Kidney (tissue), 14 donors: ENCODE measurements around the gene UBE3C. TPM values are rescaled to one million over a fixed set of nuclear protein-coding genes. Genes with fewer than 3 reads are reported as not detected.

Experiments used
- DNase-seq, 5 donors: peaks; one replicate each; pipeline ENCODE4 v3.0.0-alpha.2; 2013 to 2020
- FAIRE-seq: peaks from 2 replicates; lab custom pipeline; 2012; peaks lifted over from hg19 to GRCh38; lab: Jason Lieb, UNC
- H3K27ac ChIP-seq, 2 donors: one replicate each; pipeline ENCODE4 v1.7.0; 2013; ENCODE audit warnings: low read depth in 2 of 2, low read length in 2 of 2, inconsistent platforms in 1 of 2
- H3K27me3 ChIP-seq: one replicate; pipeline ENCODE4 v1.7.1; 2013; ENCODE audit warnings: low read length, inconsistent platforms; ENCODE audit not compliant: control insufficient read depth, insufficient read depth
- H3K36me3 ChIP-seq, 3 donors: one replicate each; pipeline versions ENCODE4 v1.7.0 to v1.7.1; 2013; ENCODE audit warnings: low read length in 3 of 3, control low read depth in 1 of 3, inconsistent platforms in 1 of 3; ENCODE audit not compliant: insufficient read depth in 3 of 3, control insufficient read depth in 2 of 3
- H3K4me1 ChIP-seq, 3 donors: one replicate each; pipeline versions ENCODE4 v1.7.0 to v1.7.1; 2013; ENCODE audit warnings: low read length in 3 of 3, inconsistent platforms in 1 of 3, low read depth in 1 of 3; ENCODE audit not compliant: control insufficient read depth in 2 of 3, insufficient read depth in 2 of 3
- H3K4me3 ChIP-seq, 3 donors: one replicate each; pipeline versions ENCODE4 v1.7.0 to v1.8.1; 2013; ENCODE audit warnings: low read length in 3 of 3, control low read depth in 1 of 3, inconsistent platforms in 1 of 3
- H3K9ac ChIP-seq, 3 donors: one replicate each; pipeline versions ENCODE4 v1.7.0 to v1.7.1; 2013; ENCODE audit warnings: low read length in 3 of 3, control low read depth in 1 of 3, inconsistent platforms in 1 of 3
- H3K9me3 ChIP-seq, 3 donors: one replicate each; pipeline versions ENCODE4 v1.7.0 to v1.7.1; 2013; ENCODE audit warnings: low read length in 3 of 3, control low read depth in 1 of 3, inconsistent platforms in 1 of 3; ENCODE audit not compliant: control insufficient read depth in 2 of 3, insufficient read depth in 1 of 3
- intact Hi-C: fragments of 100-400 bp; cut with DNase I; formaldehyde crosslinking; loops from one replicate; pipeline ENCODE4 v1.11.1; 2022
- polyA plus RNA-seq: library from polyadenylated mRNA; stranded (reverse); fragments of 350-450 nt; fragmentation: Illumina TruSeq; extraction: RNeasy Lipid Tissue Mini Kit (QIAGEN cat#74804); gene quantifications from one replicate; pipeline ENCODE4 v1.2.3, GENCODE V29; 2014; ENCODE audit warnings: low read depth, low replicate concordance; ENCODE audit not compliant: insufficient read depth
- total RNA-seq: library from RNA; stranded (reverse); fragmentation: NEBNext Ultra II Directional; extraction: Animal tissue kit (Norgen Biotek cat#: 25700); gene quantifications from one replicate; pipeline ENCODE4 v1.2.1, GENCODE V29; 2021
- TF ChIP-seq, protein P1 (sequence below): IDR thresholded peaks from 3 replicates; pipeline ENCODE4 v1.5.1; 2012; ENCODE audit warnings: mild to moderate bottlenecking, moderate library complexity, borderline replicate concordance; ENCODE audit not compliant: insufficient read depth; ENCODE audit errors: extremely low read depth
- donor health status: control.
- donor health status: control.
- donor health status: control.
- donor health status: control.
- donor health status: control.
- donor health status: DM: yes; HTN: yes; CAD: no.
- donor health status: Normal renal cell carcinoma (clear cell type).

Gene UBE3C
- total and polyA plus RNA-seq, 2 donors from 2014 or later: 20.9 to 58.5 TPM

DNA sequence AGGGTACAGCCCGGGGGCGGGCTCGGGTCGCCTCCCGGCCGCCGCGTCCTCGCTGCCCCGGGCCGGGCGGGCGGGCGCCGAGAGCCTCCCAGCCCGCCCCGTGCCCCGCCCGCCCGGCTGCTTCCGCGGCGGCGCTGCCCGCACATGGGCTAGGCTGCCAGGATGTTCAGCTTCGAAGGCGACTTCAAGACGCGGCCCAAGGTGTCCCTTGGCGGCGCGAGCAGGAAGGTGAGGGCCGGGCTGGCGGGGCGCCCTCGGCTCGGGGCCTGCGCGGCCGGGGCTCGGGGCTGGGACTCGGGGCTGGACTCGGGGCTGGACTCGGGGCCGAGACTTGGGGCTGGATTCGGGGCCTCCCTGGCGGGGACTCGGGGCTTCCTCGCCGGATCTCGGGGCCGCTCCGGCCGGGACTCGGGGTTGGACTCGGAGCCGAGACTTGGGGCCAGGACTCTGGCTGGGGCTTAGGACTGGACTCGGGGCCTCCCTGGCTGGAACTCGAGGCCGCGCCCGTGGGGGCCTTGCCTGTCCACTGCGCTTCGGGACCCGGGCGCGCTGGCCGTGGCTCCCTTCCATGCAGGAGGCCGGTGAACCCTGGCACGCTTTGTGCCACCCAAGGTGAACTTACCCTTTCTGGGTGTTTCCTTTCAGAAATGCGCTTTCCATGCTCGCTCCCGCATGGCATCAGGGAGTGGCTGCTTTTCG lies 534 bp downstream of the UBE3C start:
- no peak for FAIRE-seq
- Histone ChIP-seq H3K27me3 (no peaks in the 10 kb centered on the region), H3K9me3 (no peaks in the 10 kb centered on the region), H3K4me1 (peaks cover 0 to 26% (median 15%) of the 10 kb centered on the region in 3 donors), H3K27ac (peak overlapping the region; percentile 82 to 87), H3K36me3 (peaks cover 2 to 19% (median 9%) of the 10 kb centered on the region in 3 donors), H3K9ac (peak overlapping the region; percentile 46 to 91 (median 88)), H3K4me3 (peak overlapping the region; percentile 73 to 90 (median 76))
- intact Hi-C loops: no loop called here
- TF ChIP-seq, protein P1, sequence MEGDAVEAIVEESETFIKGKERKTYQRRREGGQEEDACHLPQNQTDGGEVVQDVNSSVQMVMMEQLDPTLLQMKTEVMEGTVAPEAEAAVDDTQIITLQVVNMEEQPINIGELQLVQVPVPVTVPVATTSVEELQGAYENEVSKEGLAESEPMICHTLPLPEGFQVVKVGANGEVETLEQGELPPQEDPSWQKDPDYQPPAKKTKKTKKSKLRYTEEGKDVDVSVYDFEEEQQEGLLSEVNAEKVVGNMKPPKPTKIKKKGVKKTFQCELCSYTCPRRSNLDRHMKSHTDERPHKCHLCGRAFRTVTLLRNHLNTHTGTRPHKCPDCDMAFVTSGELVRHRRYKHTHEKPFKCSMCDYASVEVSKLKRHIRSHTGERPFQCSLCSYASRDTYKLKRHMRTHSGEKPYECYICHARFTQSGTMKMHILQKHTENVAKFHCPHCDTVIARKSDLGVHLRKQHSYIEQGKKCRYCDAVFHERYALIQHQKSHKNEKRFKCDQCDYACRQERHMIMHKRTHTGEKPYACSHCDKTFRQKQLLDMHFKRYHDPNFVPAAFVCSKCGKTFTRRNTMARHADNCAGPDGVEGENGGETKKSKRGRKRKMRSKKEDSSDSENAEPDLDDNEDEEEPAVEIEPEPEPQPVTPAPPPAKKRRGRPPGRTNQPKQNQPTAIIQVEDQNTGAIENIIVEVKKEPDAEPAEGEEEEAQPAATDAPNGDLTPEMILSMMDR: no peak
- peak in 4 of 5 donors; percentile 29 to 84 (median 55) for DNase-seq

DNA sequence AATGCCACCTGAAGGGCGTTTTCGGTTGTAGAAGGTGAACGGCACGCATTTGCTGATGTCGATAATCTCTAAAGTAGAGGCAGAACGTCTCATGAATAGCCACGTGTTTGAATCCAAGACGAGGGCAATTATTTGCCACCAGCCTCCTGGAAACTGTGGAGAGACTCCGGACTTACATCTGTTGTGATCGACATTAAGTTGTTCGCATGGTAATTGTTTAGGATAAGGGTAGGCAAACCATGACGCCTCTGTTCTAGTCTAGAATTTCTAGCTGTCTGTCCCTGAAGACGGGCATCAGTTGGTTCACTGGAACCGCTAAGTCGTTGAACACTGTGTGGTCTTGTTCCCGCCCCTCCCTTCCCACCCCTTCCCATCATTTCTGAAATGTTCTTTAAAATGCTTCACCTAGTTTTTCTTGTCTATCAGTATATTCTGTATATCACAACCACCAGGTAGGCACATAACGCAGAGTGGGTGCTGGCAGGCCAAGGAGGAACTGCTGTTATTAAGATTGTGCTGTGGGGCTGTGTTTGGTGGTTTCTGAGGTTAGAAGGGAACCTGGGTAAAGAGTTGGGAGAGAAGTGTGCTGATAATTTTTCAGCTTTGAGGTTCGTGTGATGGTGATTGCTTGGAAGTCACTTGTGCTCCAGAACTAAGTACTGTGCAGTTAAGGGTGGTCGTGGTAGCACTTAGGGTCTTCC lies 1.2 kb downstream of the UBE3C start:
- intact Hi-C loops: no loop called here
- peak overlapping the region; percentile 46 to 91 (median 88) for H3K9ac ChIP-seq
- FAIRE-seq: no peak
- H3K36me3 ChIP-seq: peaks cover 2 to 19% (median 9%) of the 10 kb centered on the region in 3 donors
- TF ChIP-seq, protein P1: no peak
- no peaks in the 10 kb centered on the region for H3K9me3 ChIP-seq
- H3K4me1 ChIP-seq: peaks cover 0 to 26% (median 15%) of the 10 kb centered on the region in 3 donors
- peak overlapping the region; percentile 82 to 87 for H3K27ac ChIP-seq
- no peaks in the 10 kb centered on the region for H3K27me3 ChIP-seq
- peak overlapping the region; percentile 73 to 90 (median 76) for H3K4me3 ChIP-seq
- DNase-seq: peak in 1 of 5 donors; percentile 32

DNA sequence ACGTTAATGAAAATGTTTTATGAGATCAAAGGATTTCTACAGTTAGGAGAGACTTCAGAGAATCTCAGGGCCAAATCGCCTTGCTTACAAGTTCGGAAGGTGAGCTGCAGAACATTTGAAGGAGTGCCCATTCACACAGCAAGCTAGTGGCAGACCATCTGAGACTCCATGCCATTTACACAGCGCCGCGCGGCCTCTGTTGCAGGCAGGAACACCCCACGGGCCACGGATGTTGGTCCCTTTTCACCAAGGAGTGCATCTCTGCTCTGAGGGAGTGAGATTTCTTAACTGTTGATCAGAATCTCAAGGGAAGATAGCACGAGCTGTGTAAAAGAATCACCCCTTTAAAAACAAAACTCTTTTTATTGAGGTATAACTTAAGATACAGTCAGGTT lies 1.8 kb downstream of the UBE3C start:
- FAIRE-seq (no peak), DNase-seq (no peak)
- H3K9me3 ChIP-seq: no peaks in the 10 kb centered on the region
- H3K9ac ChIP-seq: peak overlapping the region in 1 of 3 donors; percentile 88
- peak overlapping the region in 2 of 3 donors; percentile 76 to 90 for H3K4me3 ChIP-seq
- intact Hi-C loops: no loop called here
- H3K36me3 ChIP-seq: peaks cover 2 to 19% (median 9%) of the 10 kb centered on the region in 3 donors
- H3K4me1 ChIP-seq: peaks cover 0 to 26% (median 15%) of the 10 kb centered on the region in 3 donors
- H3K27ac ChIP-seq: no peak overlapping the region
- TF ChIP-seq, protein P1: no peak
- no peaks in the 10 kb centered on the region for H3K27me3 ChIP-seq
